SU-DHL-6 (cell line): Measurements from ENCODE around the gene AMACR.

Experiments
- H2AFZ ChIP-seq: fragments of 200-600 bp; sonication (generic); 2 replicates; pipeline ENCODE4 v1.6.1; 2014; ENCODE audit warnings: low read depth, mild to moderate bottlenecking, moderate library complexity, mixed read lengths, antibody characterized with exemption, low read length; ENCODE audit not compliant: severe bottlenecking
- H3F3A ChIP-seq: fragments of 200-600 bp; shearing (Covaris generic); 2 replicates; pipeline ENCODE4 v1.6.0; 2016; ENCODE audit warnings: antibody characterized with exemption, mild to moderate bottlenecking; ENCODE audit not compliant: insufficient read depth
- H3K27ac ChIP-seq: fragments of 200-600 bp; sonication (generic); 2 replicates; pipeline ENCODE4 v1.5.1; 2016; ENCODE audit warnings: low read depth, mild to moderate bottlenecking, low read length, moderate library complexity, mixed read lengths
- H3K27me3 ChIP-seq: fragments of 200-600 bp; sonication (generic), shearing (Covaris generic); 2 replicates; pipeline ENCODE4 v1.6.0; 2014; ENCODE audit warnings: mild to moderate bottlenecking, low read length
- H3K36me3 ChIP-seq: fragments of 200-600 bp; sonication (generic); 2 replicates; pipeline ENCODE4 v1.6.1; 2014; ENCODE audit warnings: mild to moderate bottlenecking, low read length, mixed read lengths
- H3K4me2 ChIP-seq: fragments of 300-600, 200-600 bp; shearing (Covaris generic), sonication (generic); 2 replicates; pipeline ENCODE4 v1.6.0; 2014; ENCODE audit warnings: low read length, low read depth, mild to moderate bottlenecking; ENCODE audit not compliant: poor library complexity, severe bottlenecking
- H3K4me3 ChIP-seq: fragments of 200-600 bp; sonication (generic); 2 replicates; pipeline ENCODE4 v1.5.1; 2014; ENCODE audit warnings: antibody characterized with exemption, low read length, mild to moderate bottlenecking, mixed read lengths; ENCODE audit not compliant: insufficient read depth, poor library complexity, severe bottlenecking
- H3K79me2 ChIP-seq: fragments of 200-600 bp; sonication (generic); 2 replicates; pipeline ENCODE4 v1.6.1; 2014; ENCODE audit warnings: mild to moderate bottlenecking, low read length, moderate library complexity; ENCODE audit not compliant: insufficient read depth
- H3K9ac ChIP-seq: fragments of 200-600 bp; sonication (generic); 2 replicates; pipeline ENCODE4 v1.7.0; 2014; ENCODE audit warnings: mild to moderate bottlenecking, low read length
- H3K9me2 ChIP-seq: fragments of 200-600 bp; sonication (generic); replicated peaks from 2 replicates; pipeline ENCODE4 v1.6.1; 2014; ENCODE audit warnings: low read length; ENCODE audit not compliant: insufficient read depth
- H3K9me3 ChIP-seq: fragments of 200-600 bp; sonication (generic); 2 replicates; pipeline ENCODE4 v1.6.1; 2014; ENCODE audit warnings: low read length, mixed read lengths; ENCODE audit not compliant: insufficient read depth
- H4K20me1 ChIP-seq: fragments of 200-600 bp; sonication (generic); 2 replicates; pipeline ENCODE4 v1.6.1; 2014; ENCODE audit warnings: low read depth, mild to moderate bottlenecking, antibody characterized with exemption, low read length, moderate library complexity, mixed read lengths
- EZH2phosphoT487 ChIP-seq: fragments of 200-600 bp; sonication (generic), shearing (Covaris generic); conservative IDR thresholded peaks from 2 replicates; pipeline ENCODE4 v1.6.1; 2018; ENCODE audit warnings: mild to moderate bottlenecking, antibody characterized with exemption, low read length, moderate library complexity, mixed read lengths
- TF ChIP-seq, protein P1 (sequence below): fragments of 200-600 bp; sonication (generic); IDR thresholded peaks from one replicate; pipeline ENCODE4 v1.5.1; 2017; ENCODE audit warnings: antibody characterized with exemption, mild to moderate bottlenecking, low read length, moderate library complexity; ENCODE audit not compliant: insufficient read depth, poor library complexity, severe bottlenecking

Gene AMACR

DNA sequence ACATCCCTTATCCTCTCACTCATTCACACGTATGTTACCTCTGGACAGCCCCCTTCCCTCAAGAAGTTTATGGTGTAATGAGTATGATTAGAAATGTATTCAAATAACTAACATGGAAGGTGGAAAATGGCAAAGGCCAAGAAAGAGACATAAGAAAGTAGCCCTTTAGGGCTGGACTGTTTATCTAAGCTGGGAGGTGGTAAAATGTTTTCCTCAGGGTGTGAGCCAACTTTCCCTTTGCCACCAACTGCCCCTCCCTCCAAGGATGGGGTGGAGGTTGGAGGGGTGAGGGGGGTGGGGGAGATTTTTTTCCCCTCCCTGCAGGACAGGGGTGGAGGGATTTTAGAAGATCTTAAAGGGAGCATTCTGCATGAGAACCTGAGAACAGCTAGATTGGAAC, 31.5 kb downstream of the AMACR start:
- Histone ChIP-seq H3K9ac (no peak overlapping the region), H3K27me3 (no peaks in the 10 kb centered on the region), H3K27ac (no peak overlapping the region), H2AFZ (no peak overlapping the region), H3K79me2 (no peaks in the 10 kb centered on the region), H3K4me2 (no peak overlapping the region), H3K9me3 (no peaks in the 10 kb centered on the region), H4K20me1 (no peaks in the 10 kb centered on the region), H3K36me3 (no peaks in the 10 kb centered on the region), H3K9me2 (no peaks in the 10 kb centered on the region), H3F3A (no peaks in the 10 kb centered on the region), H3K4me3 (no peak overlapping the region)
- no peak for TF ChIP-seq EZH2phosphoT487
- TF ChIP-seq, protein P1, sequence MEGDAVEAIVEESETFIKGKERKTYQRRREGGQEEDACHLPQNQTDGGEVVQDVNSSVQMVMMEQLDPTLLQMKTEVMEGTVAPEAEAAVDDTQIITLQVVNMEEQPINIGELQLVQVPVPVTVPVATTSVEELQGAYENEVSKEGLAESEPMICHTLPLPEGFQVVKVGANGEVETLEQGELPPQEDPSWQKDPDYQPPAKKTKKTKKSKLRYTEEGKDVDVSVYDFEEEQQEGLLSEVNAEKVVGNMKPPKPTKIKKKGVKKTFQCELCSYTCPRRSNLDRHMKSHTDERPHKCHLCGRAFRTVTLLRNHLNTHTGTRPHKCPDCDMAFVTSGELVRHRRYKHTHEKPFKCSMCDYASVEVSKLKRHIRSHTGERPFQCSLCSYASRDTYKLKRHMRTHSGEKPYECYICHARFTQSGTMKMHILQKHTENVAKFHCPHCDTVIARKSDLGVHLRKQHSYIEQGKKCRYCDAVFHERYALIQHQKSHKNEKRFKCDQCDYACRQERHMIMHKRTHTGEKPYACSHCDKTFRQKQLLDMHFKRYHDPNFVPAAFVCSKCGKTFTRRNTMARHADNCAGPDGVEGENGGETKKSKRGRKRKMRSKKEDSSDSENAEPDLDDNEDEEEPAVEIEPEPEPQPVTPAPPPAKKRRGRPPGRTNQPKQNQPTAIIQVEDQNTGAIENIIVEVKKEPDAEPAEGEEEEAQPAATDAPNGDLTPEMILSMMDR: no peak

DNA sequence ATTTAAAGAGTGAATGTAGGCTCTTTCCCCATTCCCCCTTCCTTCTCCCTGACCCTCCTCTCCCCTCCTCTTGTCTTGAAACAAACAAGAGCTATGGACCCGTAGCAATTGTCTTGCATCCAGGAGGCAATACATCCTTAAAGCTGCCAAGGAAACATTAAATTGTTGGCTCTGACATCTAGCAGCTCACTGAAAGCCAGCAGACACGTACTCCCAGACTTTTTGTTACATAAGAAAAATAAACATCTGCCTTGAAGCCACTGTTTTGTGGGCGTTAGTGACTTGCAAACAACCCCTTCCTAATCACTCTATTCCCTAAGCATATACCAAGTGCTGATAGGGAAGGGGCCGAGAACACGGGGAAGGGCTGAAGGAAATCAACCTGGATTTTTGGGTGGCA, 32.0 kb downstream of the AMACR start:
- no peaks in the 10 kb centered on the region for H3F3A ChIP-seq
- no peak overlapping the region for H3K4me2 ChIP-seq
- no peaks in the 10 kb centered on the region for H3K9me2 ChIP-seq
- H3K36me3 ChIP-seq: no peaks in the 10 kb centered on the region
- H3K27ac ChIP-seq: no peak overlapping the region
- no peak overlapping the region for H2AFZ ChIP-seq
- H3K4me3 ChIP-seq: no peak overlapping the region
- no peaks in the 10 kb centered on the region for H3K9me3 ChIP-seq
- H3K27me3 ChIP-seq: no peaks in the 10 kb centered on the region
- TF ChIP-seq EZH2phosphoT487: no peak
- TF ChIP-seq, protein P1: no peak
- no peaks in the 10 kb centered on the region for H4K20me1 ChIP-seq
- no peaks in the 10 kb centered on the region for H3K79me2 ChIP-seq
- H3K9ac ChIP-seq: no peak overlapping the region

DNA sequence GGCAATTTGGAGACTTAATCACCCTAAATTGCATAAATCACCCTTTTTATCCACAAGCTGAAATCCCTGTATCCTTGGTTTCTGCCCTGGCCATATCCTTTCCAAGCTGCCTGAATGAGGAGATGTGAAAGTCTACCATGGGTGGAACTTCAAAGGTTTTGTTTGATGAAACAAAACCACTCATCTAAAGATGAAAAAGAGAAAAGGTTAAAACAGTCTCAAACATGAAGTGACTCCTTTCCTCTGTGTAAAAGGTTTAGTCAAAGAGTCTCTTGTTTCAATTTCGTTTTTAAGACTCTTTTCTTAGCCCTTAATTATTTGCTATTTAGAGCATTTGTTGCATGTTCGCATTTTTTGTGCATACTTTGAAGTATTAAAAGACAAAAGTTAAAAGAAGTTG, 34.6 kb downstream of the AMACR start:
- Histone ChIP-seq H3K27me3 (no peaks in the 10 kb centered on the region), H3K9me3 (no peaks in the 10 kb centered on the region), H3K9me2 (no peaks in the 10 kb centered on the region), H3K9ac (no peak overlapping the region), H3K36me3 (no peaks in the 10 kb centered on the region), H3K4me2 (no peak overlapping the region), H3K79me2 (no peaks in the 10 kb centered on the region), H3F3A (no peaks in the 10 kb centered on the region), H3K4me3 (no peak overlapping the region), H4K20me1 (no peaks in the 10 kb centered on the region), H2AFZ (no peak overlapping the region), H3K27ac (no peak overlapping the region)
- TF ChIP-seq, protein P1: no peak
- no peak for TF ChIP-seq EZH2phosphoT487
